ENCODE results near the gene ARHGEF3. TPM values are rescaled to one million over a fixed set of nuclear protein-coding genes. Genes with fewer than 3 reads are reported as not detected.

ARHGEF3 gene
- total RNA-seq, 4 donors from 2014 or later = 9.0 to 14.7 (median 11.7) TPM

DNA sequence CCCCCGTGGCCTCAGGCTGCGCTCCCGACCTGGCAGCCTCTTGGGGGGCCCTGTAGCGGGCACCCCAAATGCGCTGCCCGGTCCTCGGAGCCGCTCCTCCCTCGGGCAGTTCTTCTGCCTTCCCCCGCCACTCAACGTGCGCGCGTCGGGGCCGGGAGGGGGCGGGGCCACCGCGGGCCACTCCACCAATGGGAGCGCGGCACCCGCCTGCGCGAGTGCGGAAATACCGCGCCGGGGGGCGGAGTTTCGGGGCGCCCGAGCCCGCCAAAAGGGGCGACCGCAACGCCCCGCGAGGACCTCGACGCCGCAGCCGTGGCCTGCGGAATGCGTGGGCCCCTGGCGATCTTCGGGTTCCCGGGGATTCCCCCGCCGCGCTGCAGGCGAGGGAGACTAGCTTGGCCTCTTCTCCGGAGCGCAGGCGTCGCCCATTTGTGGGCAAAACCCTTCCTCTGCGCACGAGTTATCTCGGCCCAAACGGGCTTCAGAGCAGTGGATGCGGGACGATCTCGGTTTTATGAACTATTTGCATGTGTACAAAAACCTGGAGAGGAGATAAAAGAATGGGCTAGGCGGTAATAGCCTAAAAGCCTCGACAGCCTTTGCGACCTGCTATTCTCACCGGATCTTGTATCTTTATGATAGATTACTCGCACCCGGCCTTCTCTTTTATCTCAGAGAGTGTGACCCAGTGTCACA lies 118.5 kb downstream of the ARHGEF3 start, which contains the start of gene TASOR:
Gene TASOR (minus strand): TSS at position 144 of the 696 bp plus-strand sequence. CDS start 259 bp downstream, outside the sequence.
- no peaks in the 10 kb centered on the region for H3K36me3 ChIP-seq
- TF ChIP-seq, protein P1, sequence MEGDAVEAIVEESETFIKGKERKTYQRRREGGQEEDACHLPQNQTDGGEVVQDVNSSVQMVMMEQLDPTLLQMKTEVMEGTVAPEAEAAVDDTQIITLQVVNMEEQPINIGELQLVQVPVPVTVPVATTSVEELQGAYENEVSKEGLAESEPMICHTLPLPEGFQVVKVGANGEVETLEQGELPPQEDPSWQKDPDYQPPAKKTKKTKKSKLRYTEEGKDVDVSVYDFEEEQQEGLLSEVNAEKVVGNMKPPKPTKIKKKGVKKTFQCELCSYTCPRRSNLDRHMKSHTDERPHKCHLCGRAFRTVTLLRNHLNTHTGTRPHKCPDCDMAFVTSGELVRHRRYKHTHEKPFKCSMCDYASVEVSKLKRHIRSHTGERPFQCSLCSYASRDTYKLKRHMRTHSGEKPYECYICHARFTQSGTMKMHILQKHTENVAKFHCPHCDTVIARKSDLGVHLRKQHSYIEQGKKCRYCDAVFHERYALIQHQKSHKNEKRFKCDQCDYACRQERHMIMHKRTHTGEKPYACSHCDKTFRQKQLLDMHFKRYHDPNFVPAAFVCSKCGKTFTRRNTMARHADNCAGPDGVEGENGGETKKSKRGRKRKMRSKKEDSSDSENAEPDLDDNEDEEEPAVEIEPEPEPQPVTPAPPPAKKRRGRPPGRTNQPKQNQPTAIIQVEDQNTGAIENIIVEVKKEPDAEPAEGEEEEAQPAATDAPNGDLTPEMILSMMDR (IDR thresholded peaks at IDR 0.05) = no peak
- TF ChIP-seq POLR2A (IDR thresholded peaks at IDR 0.05; ENCODE audit: low read depth) (peak; percentile 68), EP300 (IDR thresholded peaks at IDR 0.05) (no peak), POLR2AphosphoS5 (IDR thresholded peaks at IDR 0.05) (peak; percentile 87 to 94)
- peaks cover 4 to 36% (median 26%) of the 10 kb centered on the region in 4 donors for H3K4me1 ChIP-seq
- H3K4me3 ChIP-seq = peak within 1 kb of the TSS; percentile 69 to 98 (median 85)
- intact Hi-C loops (cut with DNase I) = no loop called here
- no peaks in the 10 kb centered on the region for H3K27me3 ChIP-seq
- H3K27ac ChIP-seq (replicated peaks in 1 of 4) = peak within 1 kb of the TSS; percentile 91 to 100 (median 98)
- H3K9me3 ChIP-seq = peaks cover 0 to 4% (median 0%) of the 10 kb centered on the region in 4 donors
- WGBS = 76% methylated on average over 17 of the region's 68 CpGs
- peak; percentile 93 for DNase-seq (ENCODE audit: extremely low spot score)

DNA sequence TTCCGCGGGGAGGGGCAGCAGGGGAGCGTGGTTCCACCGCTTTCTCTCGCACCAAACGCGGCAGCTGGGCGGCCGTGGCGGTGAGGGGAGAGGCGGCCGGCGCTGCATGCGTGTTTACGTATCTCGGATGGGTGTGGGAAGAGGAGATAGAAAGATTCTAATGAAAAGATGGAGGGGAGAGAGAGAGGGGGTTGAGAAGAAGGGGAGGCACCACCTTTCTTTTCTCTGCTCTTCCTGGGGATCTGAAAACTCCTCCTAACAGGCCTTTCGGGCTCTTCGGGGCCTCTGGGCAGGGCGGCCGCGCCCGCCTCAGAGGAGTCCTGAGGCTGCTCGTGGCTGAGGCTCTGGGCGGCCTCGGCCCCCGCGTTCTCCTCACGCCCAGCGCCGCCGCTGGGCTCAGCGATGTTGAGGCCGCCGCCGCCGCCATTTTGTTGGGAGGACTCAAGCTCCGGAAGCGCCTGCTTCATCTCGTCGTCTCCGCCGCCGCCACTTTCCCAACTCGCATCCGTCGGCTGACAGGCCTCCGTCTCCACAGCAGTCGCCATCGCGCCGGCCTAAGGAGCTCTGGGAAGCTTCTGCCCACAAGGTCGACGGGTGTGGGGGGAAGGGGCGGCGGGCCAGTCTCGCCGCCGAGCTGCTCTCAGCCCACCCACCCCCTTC lies 119.2 kb downstream of the ARHGEF3 start:
- peaks cover 0 to 4% (median 0%) of the 10 kb centered on the region in 4 donors for H3K9me3 ChIP-seq
- TF ChIP-seq POLR2AphosphoS5 (IDR thresholded peaks at IDR 0.05) = peak; percentile 68 to 69
- TF ChIP-seq EP300 (IDR thresholded peaks at IDR 0.05) = no peak
- TF ChIP-seq, protein P1 (IDR thresholded peaks at IDR 0.05) = no peak
- peak; percentile 24 for TF ChIP-seq POLR2A (IDR thresholded peaks at IDR 0.05; ENCODE audit: low read depth)

DNA sequence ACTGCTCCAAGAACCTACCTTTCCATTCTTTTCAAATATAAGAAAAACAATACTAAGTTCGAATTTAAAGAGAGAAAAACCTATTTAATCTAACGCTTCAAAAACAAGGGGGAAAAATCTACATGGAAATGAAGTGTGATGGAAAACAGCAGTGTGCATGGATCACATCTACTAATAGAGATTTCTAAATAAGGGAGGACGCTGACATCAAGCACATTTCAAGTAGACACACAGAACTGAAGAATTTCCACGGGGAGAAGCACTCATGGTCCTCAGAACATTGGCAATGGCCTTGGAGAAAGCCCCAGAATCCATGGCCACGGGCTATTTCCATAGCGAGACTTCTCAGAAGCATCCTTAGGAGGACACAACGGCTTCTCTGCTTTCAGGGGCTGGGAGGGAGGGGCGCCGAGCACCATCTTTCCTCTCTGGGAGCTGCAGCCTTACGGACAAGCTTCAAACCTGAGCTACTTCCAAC lies 119.7 kb downstream of the ARHGEF3 start:
- no peak for DNase-seq (ENCODE audit: extremely low spot score)
- Histone ChIP-seq H3K27me3 (no peaks in the 10 kb centered on the region), H3K9me3 (peaks cover 0 to 4% (median 0%) of the 10 kb centered on the region in 4 donors), H3K36me3 (no peaks in the 10 kb centered on the region), H3K27ac (replicated peaks in 1 of 4) (peak overlapping the region; percentile 91 to 100 (median 98)), H3K4me1 (peaks cover 4 to 39% (median 27%) of the 10 kb centered on the region in 4 donors), H3K4me3 (peak overlapping the region; percentile 69 to 98 (median 85))
- TF ChIP-seq EP300 (IDR thresholded peaks at IDR 0.05) (no peak), POLR2AphosphoS5 (IDR thresholded peaks at IDR 0.05) (no peak), POLR2A (IDR thresholded peaks at IDR 0.05; ENCODE audit: low read depth) (no peak)
- TF ChIP-seq, protein P1 (IDR thresholded peaks at IDR 0.05) = no peak
- WGBS = 18% methylated on average over 10 of the region's 10 CpGs
- intact Hi-C loops (cut with DNase I) = no loop called here

More for the DNA sequence above, 119.2 kb downstream of the ARHGEF3 start:
- whole genome bisulfite sequencing = 0% methylated on average over 35 of the region's 58 CpGs
- Histone ChIP-seq H3K27ac (replicated peaks in 1 of 4) (peak overlapping the region; percentile 91 to 100 (median 98)), H3K27me3 (no peaks in the 10 kb centered on the region), H3K36me3 (no peaks in the 10 kb centered on the region), H3K4me3 (peak overlapping the region; percentile 69 to 98 (median 85)), H3K4me1 (peaks cover 4 to 39% (median 27%) of the 10 kb centered on the region in 4 donors)
- DNase-seq (ENCODE audit: extremely low spot score) = peak; percentile 93
- intact Hi-C loops (cut with DNase I) = no loop called here

DNA sequence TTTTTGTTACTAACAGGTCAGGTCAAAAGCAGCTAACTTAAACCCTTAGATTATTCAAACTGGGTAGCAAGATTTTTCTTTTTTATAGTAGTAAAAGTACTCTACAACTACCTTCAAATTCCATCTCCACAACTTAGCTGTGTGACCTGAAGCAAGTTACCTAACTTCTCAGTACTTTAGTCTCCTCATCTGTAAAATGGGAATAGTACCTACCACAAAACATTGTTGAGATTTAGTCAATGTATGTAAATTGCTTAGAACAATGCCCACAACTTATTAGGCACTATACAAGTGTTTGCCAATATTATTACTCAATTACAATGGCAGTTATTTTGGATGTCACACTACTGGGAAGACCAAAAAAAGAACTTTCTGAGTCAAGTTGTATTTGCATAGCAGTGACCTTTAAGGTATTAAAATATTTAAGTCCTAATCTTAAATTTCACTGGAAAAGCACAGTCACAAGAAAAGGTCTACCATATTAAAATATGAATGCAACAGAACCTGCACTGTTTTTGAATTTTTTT lies 121.6 kb downstream of the ARHGEF3 start:
- Histone ChIP-seq H3K4me3 (no peak overlapping the region), H3K27ac (replicated peaks in 1 of 4) (no peak overlapping the region), H3K36me3 (no peaks in the 10 kb centered on the region), H3K27me3 (no peaks in the 10 kb centered on the region), H3K4me1 (peaks cover 4 to 39% (median 27%) of the 10 kb centered on the region in 4 donors), H3K9me3 (peaks cover 0 to 4% (median 0%) of the 10 kb centered on the region in 4 donors)
- TF ChIP-seq, protein P1 (IDR thresholded peaks at IDR 0.05) = no peak
- TF ChIP-seq EP300 (IDR thresholded peaks at IDR 0.05) (no peak), POLR2AphosphoS5 (IDR thresholded peaks at IDR 0.05) (no peak), POLR2A (IDR thresholded peaks at IDR 0.05; ENCODE audit: low read depth) (no peak)
- intact Hi-C loops (cut with DNase I) = no loop called here
- DNase-seq (ENCODE audit: extremely low spot score) = no peak

Other genes with a start within 250 kb of the ARHGEF3 start
- 10 to 100 TPM; 15.3 to 37.8 (median 18.9) TPM for gene CCDC66, start 244.8 kb downstream of the ARHGEF3 start, total RNA-seq
- gene TASOR, start 118.7 kb downstream of the ARHGEF3 start, total RNA-seq = 10 to 100 TPM; 58.0 to 71.8 (median 65.8) TPM